HUES64 (cell line): Measurements from ENCODE around the gene LTC4S.
"Not testable (repeated sequence)": the region's sequence is repeated elsewhere in the genome, so short reads cannot be mapped to it uniquely, and the experiment has no call there.

Experiments used
- H3K27ac ChIP-seq: 2 replicates; pipeline ENCODE4 v1.7.0; 2013; ENCODE audit warnings: low read depth, low read length, inconsistent platforms
- H3K27me3 ChIP-seq: 2 replicates; pipeline ENCODE4 v1.6.1; 2013; ENCODE audit warnings: mild to moderate bottlenecking, low read length; ENCODE audit not compliant: insufficient read depth
- H3K36me3 ChIP-seq: 2 replicates; pipeline ENCODE4 v1.6.1; 2013; ENCODE audit warnings: mild to moderate bottlenecking, low read length; ENCODE audit not compliant: insufficient read depth
- H3K4me1 ChIP-seq: 2 replicates; pipeline ENCODE4 v1.6.1; 2013; ENCODE audit warnings: mild to moderate bottlenecking, low read length, moderate library complexity; ENCODE audit not compliant: insufficient read depth
- H3K4me3 ChIP-seq: 2 replicates; pipeline ENCODE4 v1.5.1; 2013; ENCODE audit warnings: mild to moderate bottlenecking, low read length, moderate library complexity
- H3K9ac ChIP-seq: 2 replicates; pipeline ENCODE4 v1.6.1; 2013; ENCODE audit warnings: mild to moderate bottlenecking, low read depth, low read length
- H3K9me3 ChIP-seq: 2 replicates; pipeline ENCODE4 v1.6.1; 2013; ENCODE audit warnings: low read depth, low read length; ENCODE audit not compliant: insufficient read depth
- WGBS: fragments of 150-250, 120-280 bp; methylation state at CpG from one replicate; pipeline ENCODE4 v1.1.7; 2013; ENCODE audit warnings: missing lambda C conversion rate; 5-methylcytosine and 5-hydroxymethylcytosine counted together

LTC4S gene

DNA sequence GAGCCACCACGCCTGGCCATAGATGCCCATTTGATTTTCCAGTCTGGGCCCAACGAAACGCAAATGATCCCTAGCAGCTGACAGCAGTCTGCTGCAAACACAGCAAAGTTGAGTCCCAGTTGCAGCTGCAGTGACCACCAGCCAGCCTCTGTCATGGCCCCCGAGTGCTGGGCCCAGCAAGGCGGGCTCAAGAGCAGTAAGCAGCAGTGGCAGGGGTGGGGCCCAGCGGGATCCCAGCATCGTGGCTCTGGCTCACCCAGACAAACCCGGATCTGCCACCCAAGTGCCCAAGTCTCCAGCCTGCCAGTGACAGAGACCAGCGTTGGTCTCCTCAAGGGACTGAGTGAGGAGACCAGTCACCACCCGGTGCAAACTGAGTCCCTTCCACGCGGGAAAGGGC is 6.9 kb upstream of the LTC4S start:
- Histone ChIP-seq H3K27ac (no peak overlapping the region), H3K27me3 (no peaks in the 10 kb centered on the region), H3K4me3 (no peak overlapping the region), H3K9me3 (no peaks in the 10 kb centered on the region), H3K36me3 (no peaks in the 10 kb centered on the region), H3K4me1 (no peaks in the 10 kb centered on the region), H3K9ac (no peak overlapping the region)
- 84% methylated on average over 12 of the region's 12 CpGs for WGBS

GRCh38 chr5:179788193-179788854 is 5.5 kb upstream of the LTC4S start:
- H3K27me3 ChIP-seq = no peaks in the 10 kb centered on the region
- H3K4me3 ChIP-seq = no peak overlapping the region
- H3K36me3 ChIP-seq = no peaks in the 10 kb centered on the region
- 93% methylated on average over 7 of the region's 7 CpGs for WGBS
- no peaks in the 10 kb centered on the region for H3K9me3 ChIP-seq
- H3K27ac ChIP-seq = no peak overlapping the region
- H3K4me1 ChIP-seq = no peaks in the 10 kb centered on the region
- no peak overlapping the region for H3K9ac ChIP-seq

GRCh38 chr5:179789278-179789677 is 4.5 kb upstream of the LTC4S start:
- H3K4me1 ChIP-seq, H3K27ac ChIP-seq, H3K36me3 ChIP-seq, H3K27me3 ChIP-seq, H3K9ac ChIP-seq, H3K4me3 ChIP-seq, H3K9me3 ChIP-seq: not testable (repeated sequence)
- WGBS = 98% methylated on average over 6 of the region's 9 CpGs

DNA sequence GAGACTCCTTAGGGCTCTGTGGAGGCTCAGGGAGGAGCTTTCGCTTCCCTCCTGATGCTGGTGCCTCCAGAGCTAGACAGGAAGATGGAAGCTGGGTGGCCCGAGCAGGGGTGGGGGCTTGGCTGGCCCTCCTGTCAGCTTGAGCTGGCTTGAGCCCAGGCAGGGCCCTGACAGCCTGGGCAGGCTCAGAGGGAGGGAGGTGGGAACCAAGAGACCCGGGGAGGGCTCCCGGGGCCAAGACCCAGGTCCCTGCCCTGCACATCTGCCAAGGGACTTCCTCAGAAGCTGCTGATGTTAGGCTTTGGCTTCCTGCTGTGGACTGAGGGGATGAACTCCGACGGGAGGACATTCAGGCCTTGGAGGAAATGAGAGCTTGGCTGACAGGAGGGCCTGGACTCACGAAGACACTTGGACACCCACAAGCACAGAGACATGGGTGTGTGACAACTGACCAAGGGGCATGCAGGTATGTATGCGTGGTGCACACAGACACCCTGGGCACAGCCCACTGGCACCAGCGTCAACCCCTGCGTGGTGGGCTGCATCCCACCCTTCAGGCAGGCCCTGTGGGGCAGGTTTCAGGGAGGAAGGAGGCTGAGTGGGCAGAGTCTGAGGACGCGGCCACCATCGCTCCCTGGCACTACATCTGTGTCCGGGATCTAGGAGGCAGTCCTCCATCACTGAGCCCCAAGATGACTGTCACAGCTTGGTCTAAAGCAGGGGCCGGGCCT is 1.7 kb upstream of the LTC4S start:
- WGBS = 88% methylated on average over 15 of the region's 15 CpGs

GRCh38 chr5:179792612-179793467 is 946 bp upstream of the LTC4S start:
- Histone ChIP-seq H3K27me3 (peaks cover 3% of the 10 kb centered on the region; the same call in 1 of the 2 replicates), H3K9ac (0 out of 2 replicates have a peak overlapping the region, but pooled peaks have one; percentile 13), H3K9me3 (no peaks in the 10 kb centered on the region), H3K27ac (no peak overlapping the region), H3K4me1 (peaks cover 5% of the 10 kb centered on the region), H3K36me3 (peaks cover 2% of the 10 kb centered on the region; the same call in 1 of the 2 replicates), H3K4me3 (no peak overlapping the region)
- 91% methylated on average over 24 of the region's 24 CpGs for WGBS

More for the DNA sequence above, 1.7 kb upstream of the LTC4S start:
- Histone ChIP-seq H3K4me3 (no peak overlapping the region), H3K9ac (no peak overlapping the region), H3K4me1 (peaks cover 5% of the 10 kb centered on the region), H3K27ac (no peak overlapping the region), H3K27me3 (peaks cover 3% of the 10 kb centered on the region; the same call in 1 of the 2 replicates), H3K36me3 (no peaks in the 10 kb centered on the region), H3K9me3 (no peaks in the 10 kb centered on the region)

- no peak overlapping the region for H3K27ac ChIP-seq
- peaks cover 16% of the 10 kb centered on the region for H3K36me3 ChIP-seq
- peaks cover 3% of the 10 kb centered on the region; the same call in 1 of the 2 replicates for H3K27me3 ChIP-seq
- H3K9ac ChIP-seq = no peak overlapping the region
- peaks cover 5% of the 10 kb centered on the region for H3K4me1 ChIP-seq
- H3K4me3 ChIP-seq = no peak overlapping the region
- WGBS = 98% methylated on average over 3 of the region's 3 CpGs
- no peaks in the 10 kb centered on the region for H3K9me3 ChIP-seq
These were observed 385 bp downstream of the LTC4S start for GRCh38 chr5:179794171-179794570.

DNA sequence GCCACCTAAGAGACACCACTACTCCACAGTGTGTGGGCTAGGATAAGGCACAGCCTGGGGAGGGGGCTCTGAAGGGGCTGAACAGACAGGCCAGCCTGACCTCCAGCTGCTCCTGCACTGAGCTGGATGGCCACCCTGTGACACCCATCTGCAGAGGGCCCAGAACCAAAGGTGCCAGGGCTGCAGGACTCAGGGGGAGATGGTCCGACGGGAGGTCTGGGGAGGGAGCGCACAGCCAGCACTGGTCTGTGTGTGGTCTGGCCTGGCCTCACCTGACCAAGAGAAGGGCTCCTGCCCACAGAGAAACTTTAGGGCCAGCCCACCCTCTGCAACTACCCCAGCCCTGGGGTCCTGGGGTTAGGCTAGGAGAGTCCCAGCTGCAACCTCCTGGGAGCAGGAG is 789 bp downstream of the LTC4S start:
- H3K27ac ChIP-seq = no peak overlapping the region
- H3K4me3 ChIP-seq = peak overlapping the region; percentile 80; the same call in 1 of the 2 replicates
- WGBS = 100% methylated on average over 3 of the region's 3 CpGs
- H3K36me3 ChIP-seq = peaks cover 20% of the 10 kb centered on the region
- H3K9me3 ChIP-seq = no peaks in the 10 kb centered on the region
- peaks cover 3% of the 10 kb centered on the region; the same call in 1 of the 2 replicates for H3K27me3 ChIP-seq
- H3K9ac ChIP-seq = no peak overlapping the region
- H3K4me1 ChIP-seq = peaks cover 5% of the 10 kb centered on the region

- Histone ChIP-seq H3K36me3 (peaks cover 24% of the 10 kb centered on the region), H3K4me3 (peak overlapping the region; percentile 80), H3K9me3 (no peaks in the 10 kb centered on the region), H3K9ac (peak overlapping the region; percentile 75), H3K27ac (peak overlapping the region; percentile 46; the same call in 1 of the 2 replicates), H3K27me3 (peaks cover 3% of the 10 kb centered on the region; the same call in 1 of the 2 replicates), H3K4me1 (peaks cover 5% of the 10 kb centered on the region)
- WGBS = 5% methylated on average over 53 of the region's 53 CpGs
These were observed 1.5 kb downstream of the LTC4S start for GRCh38 chr5:179795049-179795862.

GRCh38 chr5:179795863-179796833 is 2.4 kb downstream of the LTC4S start:
- H3K9ac ChIP-seq = peak overlapping the region; percentile 84
- WGBS = 1% methylated on average over 113 of the region's 113 CpGs
- H3K4me1 ChIP-seq = peaks cover 5% of the 10 kb centered on the region
- peaks cover 24% of the 10 kb centered on the region for H3K36me3 ChIP-seq
- H3K27ac ChIP-seq = peak overlapping the region; percentile 62
- peaks cover 3% of the 10 kb centered on the region; the same call in 1 of the 2 replicates for H3K27me3 ChIP-seq
- peak overlapping the region; percentile 80 for H3K4me3 ChIP-seq
- H3K9me3 ChIP-seq = no peaks in the 10 kb centered on the region
